DND-41 (cell line): ENCODE measurements around the gene HSPA4L.

Experiments
- EZH2 ChIP-seq: IDR thresholded peaks from 3 replicates; pipeline ENCODE4 v1.6.1; 2012; ENCODE audit warnings: borderline replicate concordance, low read depth, mild to moderate bottlenecking, moderate library complexity, low read length, inconsistent platforms; ENCODE audit not compliant: severe bottlenecking
- TF ChIP-seq, protein P1 (sequence below): IDR thresholded peaks from 2 replicates; pipeline ENCODE4 v1.5.1; 2012; ENCODE audit warnings: borderline replicate concordance, low read length, moderate library complexity, mild to moderate bottlenecking; ENCODE audit not compliant: poor library complexity, severe bottlenecking; ENCODE audit errors: extremely low read depth

DNA sequence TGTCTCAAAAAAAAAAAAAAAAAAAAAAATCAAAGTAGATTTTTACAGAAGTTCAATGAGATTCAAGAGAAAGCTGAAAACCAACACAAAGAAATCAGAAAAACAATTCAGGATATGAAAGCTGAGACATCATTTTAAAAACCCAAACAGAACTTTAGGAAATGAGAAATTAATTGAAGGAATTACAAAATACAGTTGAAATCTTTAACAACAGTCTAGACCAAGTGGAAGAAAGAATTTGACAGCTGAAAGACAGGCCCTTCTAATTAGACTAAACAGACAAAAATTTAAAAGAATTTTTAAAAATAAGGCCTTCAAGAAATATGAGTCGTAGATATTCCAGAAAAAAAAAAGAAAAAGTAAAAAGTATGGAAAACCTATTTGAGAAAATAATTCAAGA is 64.6 kb downstream of the HSPA4L start:
- TF ChIP-seq EZH2, result no peak
- TF ChIP-seq, protein P1, sequence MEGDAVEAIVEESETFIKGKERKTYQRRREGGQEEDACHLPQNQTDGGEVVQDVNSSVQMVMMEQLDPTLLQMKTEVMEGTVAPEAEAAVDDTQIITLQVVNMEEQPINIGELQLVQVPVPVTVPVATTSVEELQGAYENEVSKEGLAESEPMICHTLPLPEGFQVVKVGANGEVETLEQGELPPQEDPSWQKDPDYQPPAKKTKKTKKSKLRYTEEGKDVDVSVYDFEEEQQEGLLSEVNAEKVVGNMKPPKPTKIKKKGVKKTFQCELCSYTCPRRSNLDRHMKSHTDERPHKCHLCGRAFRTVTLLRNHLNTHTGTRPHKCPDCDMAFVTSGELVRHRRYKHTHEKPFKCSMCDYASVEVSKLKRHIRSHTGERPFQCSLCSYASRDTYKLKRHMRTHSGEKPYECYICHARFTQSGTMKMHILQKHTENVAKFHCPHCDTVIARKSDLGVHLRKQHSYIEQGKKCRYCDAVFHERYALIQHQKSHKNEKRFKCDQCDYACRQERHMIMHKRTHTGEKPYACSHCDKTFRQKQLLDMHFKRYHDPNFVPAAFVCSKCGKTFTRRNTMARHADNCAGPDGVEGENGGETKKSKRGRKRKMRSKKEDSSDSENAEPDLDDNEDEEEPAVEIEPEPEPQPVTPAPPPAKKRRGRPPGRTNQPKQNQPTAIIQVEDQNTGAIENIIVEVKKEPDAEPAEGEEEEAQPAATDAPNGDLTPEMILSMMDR, result no peak
